ENCODE data around the gene MUC13.

Gene MUC13

GRCh38 chr3:124895756-124896155 lies 38.8 kb downstream of the MUC13 start:
- DNase-seq, result no peak

GRCh38 chr3:124893526-124893925 lies 41.0 kb downstream of the MUC13 start:
- DNase-seq, result no peak

- DNase-seq, result no peak
Observed at GRCh38 chr3:124890573-124891190, 43.9 kb downstream of the MUC13 start.

- no peak for DNase-seq
Observed at GRCh38 chr3:124888482-124889441, 45.8 kb downstream of the MUC13 start.

- DNase-seq, result no peak
Observed at GRCh38 chr3:124887932-124888298, 46.6 kb downstream of the MUC13 start.

GRCh38 chr3:124887177-124887931 lies 47.2 kb downstream of the MUC13 start, which contains the start of gene ITGB5:
TSS of gene ITGB5 (minus strand) at chr3:124887365. CDS start at chr3:124887000, 365 bp downstream.
- no peak for DNase-seq

- DNase-seq, result no peak
Observed at GRCh38 chr3:124886168-124887056, 48.1 kb downstream of the MUC13 start.

GRCh38 chr3:124885466-124886167 lies 48.9 kb downstream of the MUC13 start:
- DNase-seq, result peak; percentile 2

GRCh38 chr3:124884474-124885101 lies 50.0 kb downstream of the MUC13 start:
- DNase-seq, result no peak

- no peak for DNase-seq
Observed at GRCh38 chr3:124883766-124884473, 50.6 kb downstream of the MUC13 start.

GRCh38 chr3:124882816-124883747 lies 51.5 kb downstream of the MUC13 start:
- DNase-seq, result no peak

GRCh38 chr3:124881976-124882697 lies 52.4 kb downstream of the MUC13 start:
- DNase-seq, result no peak

GRCh38 chr3:124879337-124879680 lies 55.2 kb downstream of the MUC13 start:
- DNase-seq, result no peak

GRCh38 chr3:124878561-124879336 lies 55.8 kb downstream of the MUC13 start:
- no peak for DNase-seq

GRCh38 chr3:124877674-124878073 lies 56.9 kb downstream of the MUC13 start:
- DNase-seq, result no peak

- no peak for DNase-seq
Observed at GRCh38 chr3:124876401-124876878, 58.1 kb downstream of the MUC13 start.

- DNase-seq, result no peak
Observed at GRCh38 chr3:124873226-124873625, 61.3 kb downstream of the MUC13 start.

- no peak for DNase-seq
Observed at GRCh38 chr3:124867511-124867910, 67.0 kb downstream of the MUC13 start.
